ENCODE measurements around the gene SUN1. TPM values are rescaled to one million over a fixed set of nuclear protein-coding genes. Genes with fewer than 3 reads are reported as not detected.

SUN1 gene
- total and polyA plus RNA-seq, 2 donors (not counting 3 experiments of a cell fraction or from before 2014, with no cell fraction given) = 158 to 410 TPM

GRCh38 chr7:867001-867405, 34.7 kb downstream of the SUN1 start:
- no TSS peak for BruUV-seq (replicated peaks)
- peaks cover 1 to 2% of the 10 kb centered on the region in 2 experiments for H3K36me3 ChIP-seq (ENCODE audit: control insufficient read depth in 2 of 2, extremely low read depth in 1 of 2, insufficient read depth in 2 of 2, low read length in 2 of 2)
- intact Hi-C loops (cut with micrococcal nuclease) (loop anchor here (2.0 kb wide), 1 partner anchor 54 kb away; no protein-coding TSS in a partner anchor), dilution Hi-C loops (cut with MboI; ENCODE audit: extremely low pct_ligation_motif_present, low sequenced_read_pairs) (no loop called here)
- H3K27ac ChIP-seq (ENCODE audit: insufficient read depth, low read depth, low read length) = peak overlapping the region; percentile 78
- FAIRE-seq (peak; percentile 100), DNase-seq (ENCODE audit: low read depth, low spot score) (peak; percentile 92)
- peak overlapping the region; percentile 33 for H3K9ac ChIP-seq (replicated peaks; ENCODE audit: extremely low read depth, insufficient read depth, low read length)
- no peaks in the 10 kb centered on the region for H3K79me2 ChIP-seq (ENCODE audit: control insufficient read depth, insufficient read depth, low read length)
- H3K9me1 ChIP-seq (replicated peaks; ENCODE audit: control insufficient read depth, extremely low read depth, insufficient read depth, low read length) = no peaks in the 10 kb centered on the region
- H2AFZ ChIP-seq (ENCODE audit: low read depth, low read length) = no peak overlapping the region
- H3K4me2 ChIP-seq (ENCODE audit: insufficient read depth, low read length) = peak overlapping the region; percentile 8
- H3K27me3 ChIP-seq (ENCODE audit: control insufficient read depth in 2 of 2, insufficient read depth in 2 of 2, low read length in 2 of 2) = no peaks in the 10 kb centered on the region
- no peak overlapping the region for H3K4me3 ChIP-seq (replicated peaks in 1 of 3; ENCODE audit: insufficient read depth in 1 of 3, low read depth in 1 of 3, low read length in 3 of 3)
- ChIA-PET POLR2A (no interaction called here), CTCF (interaction anchor here (0.6 to 1.2 kb wide), 4 partner anchors 21 to 81 kb away, joined by 3 to 5 read pairs (median 4); no protein-coding TSS in a partner anchor)
- H3K9me3 ChIP-seq (replicated peaks; ENCODE audit: control insufficient read depth, insufficient read depth, low read length) = no peaks in the 10 kb centered on the region
- H4K20me1 ChIP-seq (replicated peaks; ENCODE audit: control insufficient read depth, extremely low read depth, insufficient read depth, low read length) = no peaks in the 10 kb centered on the region
- TF ChIP-seq JUN (IDR thresholded peaks at IDR 0.05; ENCODE audit: borderline replicate concordance, insufficient read depth, insufficient read length, low read depth) (peak; percentile 31), POLR2AphosphoS5 (IDR thresholded peaks at IDR 0.05; ENCODE audit: insufficient read depth, low read depth, low read length) (peak; percentile 38), GATA2 (IDR thresholded peaks at IDR 0.05; ENCODE audit: insufficient read depth, insufficient read length, low read depth, low read length) (no peak), MAX (IDR thresholded peaks at IDR 0.05; ENCODE audit: insufficient read depth, insufficient read length) (peak; percentile 85), MYC (IDR thresholded peaks at IDR 0.05; ENCODE audit: low read depth, low read length) (no peak), EZH2 (IDR thresholded peaks at IDR 0.05; ENCODE audit: borderline replicate concordance, low read depth, low read length, severe bottlenecking) (no peak), POLR2A (IDR thresholded peaks at IDR 0.05; ENCODE audit: low read depth, low read length) (no peak), FOS (IDR thresholded peaks at IDR 0.05; ENCODE audit: borderline replicate concordance, insufficient read depth, low read length) (no peak), CTCF (IDR thresholded peaks at IDR 0.05; ENCODE audit: extremely low read depth in 1 of 2, insufficient read depth in 1 of 2, low read depth in 1 of 2, low read length in 2 of 2) (no peak)
- peaks cover 10% of the 10 kb centered on the region for H3K4me1 ChIP-seq (ENCODE audit: control insufficient read depth, extremely low read depth, insufficient read depth, low read length)

Measured in endothelial cell of umbilical vein (primary cell).